ENCODE measurements around the gene CHIA. TPM values are rescaled to one million over a fixed set of nuclear protein-coding genes. Genes with fewer than 3 reads are reported as not detected.

CHIA gene
- total RNA-seq, 1 experiment from 2014 or later: not detected

GRCh38 chr1:111281411-111281810 lies 9.2 kb upstream of the CHIA start:
- Histone ChIP-seq H3K4me3 (replicated peaks in 1 of 2; ENCODE audit: low read depth in 1 of 2, low read length in 2 of 2) (no peak overlapping the region), H3K9me2 (ENCODE audit: insufficient read depth) (no peaks in the 10 kb centered on the region), H2AFZ (ENCODE audit: low read depth, low read length, poor library complexity, severe bottlenecking) (no peak overlapping the region), H3K9me3 (ENCODE audit: control insufficient read depth in 1 of 2, insufficient read depth in 1 of 2, low read depth in 1 of 2, low read length in 2 of 2) (no peaks in the 10 kb centered on the region), H3K27ac (ENCODE audit: low read depth, low read length) (no peak overlapping the region), H4K20me1 (ENCODE audit: insufficient read depth) (no peaks in the 10 kb centered on the region), H3K4me2 (ENCODE audit: low read length) (no peak overlapping the region), H3K9ac (ENCODE audit: low read length) (no peak overlapping the region), H3K27me3 (ENCODE audit: insufficient read depth, low read length) (peaks cover 5% of the 10 kb centered on the region; the same call in 1 of the 2 replicates), H3K36me3 (ENCODE audit: control insufficient read depth in 1 of 2, insufficient read depth in 2 of 2, low read length in 2 of 2) (no peaks in the 10 kb centered on the region), H3K4me1 (ENCODE audit: control insufficient read depth in 1 of 2, insufficient read depth in 2 of 2, low read length in 2 of 2) (no peaks in the 10 kb centered on the region), H3K79me2 (ENCODE audit: insufficient read depth, low read length) (no peaks in the 10 kb centered on the region)
- no peak for ATAC-seq
- POLR2A ChIA-PET: no interaction called here
- intact Hi-C loops (cut with micrococcal nuclease): no loop called here
- no peak for DNase-seq (ENCODE audit: low read depth, low spot score)
- TF ChIP-seq JUND (IDR thresholded peaks at IDR 0.05): no peak
- no peak for TF ChIP-seq ZFX (IDR thresholded peaks at IDR 0.05)
- no peak for TF ChIP-seq CBX3 (IDR thresholded peaks at IDR 0.05; ENCODE audit: low read depth)
- no peak for TF ChIP-seq POLR2AphosphoS5 (IDR thresholded peaks at IDR 0.05; ENCODE audit: low read depth, low read length)
- no peak for TF ChIP-seq FOSL1 (IDR thresholded peaks at IDR 0.05; ENCODE audit: low read depth)
- no peak for TF ChIP-seq ATF3 (IDR thresholded peaks at IDR 0.05)
- TF ChIP-seq TCF7L2 (IDR thresholded peaks at IDR 0.05; ENCODE audit: borderline replicate concordance, extremely low read depth, insufficient read depth, insufficient read length): no peak
- no peak for TF ChIP-seq ZBTB33 (IDR thresholded peaks at IDR 0.05; ENCODE audit: extremely low read depth, insufficient replicate concordance, low read length)
- RAD21 ChIA-PET (ENCODE audit: low non-redundant PET in 1 of 2, low total read pairs in 2 of 2, uncharacterized antibody in 2 of 2, unreplicated experiment in 2 of 2): no interaction called here
- BruUV-seq (replicated peaks): no TSS peak
- CTCF ChIA-PET: no interaction called here

- no peak for DNase-seq (ENCODE audit: low read depth, low spot score)
- H3K4me2 ChIP-seq (ENCODE audit: low read length): no peak overlapping the region
- BruUV-seq (replicated peaks): no TSS peak
- no peaks in the 10 kb centered on the region for H3K36me3 ChIP-seq (ENCODE audit: control insufficient read depth in 1 of 2, insufficient read depth in 2 of 2, low read length in 2 of 2)
- no peaks in the 10 kb centered on the region for H3K9me3 ChIP-seq (ENCODE audit: control insufficient read depth in 1 of 2, insufficient read depth in 1 of 2, low read depth in 1 of 2, low read length in 2 of 2)
- CTCF ChIA-PET: no interaction called here
- H3K27me3 ChIP-seq (ENCODE audit: insufficient read depth, low read length): peaks cover 15% of the 10 kb centered on the region; the same call in 1 of the 2 replicates
- no peak for TF ChIP-seq EGR1 (IDR thresholded peaks at IDR 0.05; ENCODE audit: low read depth)
- TF ChIP-seq CBX3 (IDR thresholded peaks at IDR 0.05; ENCODE audit: low read depth): no peak
- no peak for TF ChIP-seq REST (IDR thresholded peaks at IDR 0.05; ENCODE audit: low read depth)
- TF ChIP-seq ZFX (IDR thresholded peaks at IDR 0.05): no peak
- TF ChIP-seq ZNF274 (IDR thresholded peaks at IDR 0.05; ENCODE audit: low read depth, low read length): no peak
- no peak overlapping the region for H3K27ac ChIP-seq (ENCODE audit: low read depth, low read length)
- H4K20me1 ChIP-seq (ENCODE audit: insufficient read depth): no peaks in the 10 kb centered on the region
- RAD21 ChIA-PET (ENCODE audit: low non-redundant PET in 1 of 2, low total read pairs in 2 of 2, uncharacterized antibody in 2 of 2, unreplicated experiment in 2 of 2): no interaction called here
- intact Hi-C loops (cut with micrococcal nuclease): no loop called here
- no peak overlapping the region for H3K4me3 ChIP-seq (replicated peaks in 1 of 2; ENCODE audit: low read depth in 1 of 2, low read length in 2 of 2)
- POLR2A ChIA-PET: no interaction called here
- H3K9ac ChIP-seq (ENCODE audit: low read length): no peak overlapping the region
- no peak for ATAC-seq
- no peaks in the 10 kb centered on the region for H3K79me2 ChIP-seq (ENCODE audit: insufficient read depth, low read length)
- no peaks in the 10 kb centered on the region for H3K9me2 ChIP-seq (ENCODE audit: insufficient read depth)
- H2AFZ ChIP-seq (ENCODE audit: low read depth, low read length, poor library complexity, severe bottlenecking): no peak overlapping the region
- H3K4me1 ChIP-seq (ENCODE audit: control insufficient read depth in 1 of 2, insufficient read depth in 2 of 2, low read length in 2 of 2): no peaks in the 10 kb centered on the region
Observed at GRCh38 chr1:111283838-111284237, 6.8 kb upstream of the CHIA start.

Data from HCT116 (cell line).